HG03103 (cell line): ENCODE data around the gene ROBO3.

Experiments used
- ATAC-seq: cut with Tn5 transposase; IDR thresholded peaks from one replicate; pipeline ENCODE4 v1.9.1; 2021; ENCODE audit warnings: low read depth; ENCODE audit not compliant: unreplicated experiment

The ROBO3 gene

DNA sequence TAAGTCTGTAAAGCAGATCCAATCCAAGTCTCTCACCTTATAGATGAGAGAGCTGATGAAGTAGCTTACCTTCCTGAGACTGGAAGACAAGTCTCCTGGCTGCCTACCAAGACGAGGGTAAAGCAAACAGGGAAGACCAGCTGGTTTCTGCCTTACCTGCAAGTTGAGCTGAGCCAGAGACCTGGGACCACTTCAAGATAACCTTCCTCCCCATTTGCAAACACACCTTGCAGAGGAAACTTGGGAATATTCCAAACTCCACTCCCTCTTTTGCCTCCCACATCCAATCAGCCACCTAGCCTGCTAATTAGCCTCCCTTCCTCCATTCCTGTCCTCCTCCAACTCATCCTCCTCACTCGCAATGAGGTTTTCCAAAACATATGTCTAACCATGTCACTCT is 23.4 kb upstream of the ROBO3 start:
- ATAC-seq: no peak

DNA sequence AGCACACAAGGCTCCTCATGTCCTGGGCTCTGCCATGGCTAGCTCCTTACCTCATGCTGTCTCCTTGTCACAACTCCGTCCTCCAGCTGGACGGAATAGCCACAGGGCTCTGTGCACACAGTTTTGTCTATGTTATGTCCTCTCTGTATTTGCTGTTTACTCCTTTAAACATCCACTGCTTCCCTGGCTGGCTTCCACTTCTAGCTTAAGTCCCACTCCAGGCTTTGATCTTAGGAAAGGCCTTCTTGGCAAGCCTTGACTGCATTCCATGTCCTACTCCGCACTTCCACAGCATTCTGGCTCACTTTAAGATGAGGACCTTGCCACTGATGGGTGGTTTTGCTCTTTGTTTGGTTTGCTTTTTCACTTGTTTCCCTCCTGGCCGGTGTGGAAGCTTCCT is 22.9 kb upstream of the ROBO3 start:
- ATAC-seq: no peak

DNA sequence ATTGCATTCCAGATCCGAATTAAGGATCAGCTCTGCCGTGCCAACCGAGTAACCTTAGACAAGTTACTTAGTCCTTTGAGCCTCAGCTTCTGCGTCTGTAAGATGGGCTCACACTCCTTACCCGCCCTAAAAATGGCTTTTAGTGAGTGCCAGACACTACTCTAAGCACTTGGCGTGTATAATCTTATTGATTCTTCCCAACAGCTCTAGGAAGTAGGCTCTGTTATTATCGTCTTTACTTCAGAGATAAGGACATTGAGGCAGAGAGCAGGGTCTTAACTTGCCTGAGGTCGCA is 21.7 kb upstream of the ROBO3 start:
- no peak for ATAC-seq

DNA sequence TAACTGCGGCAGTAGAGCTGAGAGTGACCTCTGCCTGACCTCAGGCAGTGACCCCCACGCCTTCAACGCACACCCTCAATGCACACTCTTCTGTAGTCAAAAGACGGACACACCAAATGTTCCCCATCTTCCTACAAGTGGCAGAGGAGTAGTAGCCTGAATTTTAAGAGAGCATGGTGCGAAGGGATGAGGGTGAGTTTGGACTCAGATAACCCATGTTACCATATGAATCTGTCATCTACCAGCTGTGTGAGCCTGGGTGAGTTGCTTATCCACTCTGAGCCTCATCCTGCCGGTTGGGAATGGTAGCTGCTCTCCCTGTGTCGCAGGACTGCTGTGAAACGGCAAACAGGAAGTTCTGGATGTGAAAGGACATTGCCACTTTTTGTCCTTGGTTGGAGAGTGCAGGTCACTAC is 20.6 kb upstream of the ROBO3 start:
- no peak for ATAC-seq

DNA sequence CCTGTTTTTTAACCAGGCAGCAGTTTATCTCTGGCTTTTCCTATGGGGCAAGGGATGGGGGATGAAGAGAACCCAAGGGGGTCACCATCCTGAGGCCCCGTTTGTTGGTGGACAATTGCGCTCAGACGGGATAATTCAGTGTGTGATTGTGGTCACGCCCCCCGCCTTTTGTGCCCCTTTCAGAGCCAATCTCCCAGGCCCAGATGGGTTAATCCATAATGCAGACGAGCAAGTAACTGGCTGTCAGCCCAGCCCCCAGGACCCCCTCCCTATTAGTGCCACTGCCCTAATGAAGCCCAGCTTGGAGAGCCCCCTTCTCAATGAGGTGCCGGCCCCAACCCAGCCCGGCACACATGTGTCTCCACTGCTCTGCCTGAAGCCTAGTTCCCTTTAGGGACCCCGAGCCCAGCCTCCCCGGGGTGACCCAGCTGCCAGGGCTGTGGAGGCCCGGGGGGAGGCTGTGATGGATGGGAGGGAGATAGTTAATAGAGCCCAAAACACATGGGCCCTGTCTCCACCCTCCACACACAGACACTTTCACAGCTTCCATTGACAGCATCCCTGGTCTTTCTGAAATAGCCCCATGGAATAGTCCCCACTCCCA is 19.1 kb upstream of the ROBO3 start:
- ATAC-seq: no peak

DNA sequence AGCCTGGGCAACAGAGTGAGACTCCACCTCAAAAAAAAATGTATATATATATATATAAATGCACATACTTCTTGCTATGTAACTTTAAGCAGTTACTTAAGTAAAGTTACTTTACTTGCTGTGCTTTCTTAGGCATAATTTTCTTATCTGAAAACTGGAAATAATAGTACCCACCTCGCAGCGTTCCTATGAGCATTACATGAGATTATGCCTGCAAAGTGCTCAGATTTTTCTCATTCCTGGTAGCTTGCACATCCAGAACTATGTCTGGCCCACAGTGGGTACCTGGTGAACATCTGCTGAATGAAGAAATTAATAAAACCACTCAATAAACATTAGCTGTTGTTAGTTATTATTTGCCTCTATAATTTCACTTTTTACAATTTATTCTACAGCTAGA is 6.1 kb upstream of the ROBO3 start:
- ATAC-seq: no peak

DNA sequence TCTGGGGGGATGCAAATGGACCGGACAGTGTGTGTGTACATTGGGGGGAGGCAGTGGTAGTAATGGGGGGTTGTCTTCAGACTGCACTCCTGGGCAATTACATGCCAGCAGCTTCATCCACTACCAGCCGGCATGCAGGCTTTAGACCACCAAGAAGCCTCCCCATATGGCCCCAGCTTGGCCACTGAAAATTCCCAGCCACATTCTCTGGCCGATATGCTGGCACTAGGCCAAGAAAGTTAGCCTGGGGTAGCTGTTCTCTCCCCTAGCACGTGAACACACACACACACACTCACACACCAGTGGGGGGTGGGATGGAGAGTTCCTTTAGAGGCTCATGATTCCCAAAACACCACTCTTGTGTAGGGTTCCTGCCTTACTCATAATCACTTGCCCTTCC is 3.6 kb upstream of the ROBO3 start:
- ATAC-seq: no peak

DNA sequence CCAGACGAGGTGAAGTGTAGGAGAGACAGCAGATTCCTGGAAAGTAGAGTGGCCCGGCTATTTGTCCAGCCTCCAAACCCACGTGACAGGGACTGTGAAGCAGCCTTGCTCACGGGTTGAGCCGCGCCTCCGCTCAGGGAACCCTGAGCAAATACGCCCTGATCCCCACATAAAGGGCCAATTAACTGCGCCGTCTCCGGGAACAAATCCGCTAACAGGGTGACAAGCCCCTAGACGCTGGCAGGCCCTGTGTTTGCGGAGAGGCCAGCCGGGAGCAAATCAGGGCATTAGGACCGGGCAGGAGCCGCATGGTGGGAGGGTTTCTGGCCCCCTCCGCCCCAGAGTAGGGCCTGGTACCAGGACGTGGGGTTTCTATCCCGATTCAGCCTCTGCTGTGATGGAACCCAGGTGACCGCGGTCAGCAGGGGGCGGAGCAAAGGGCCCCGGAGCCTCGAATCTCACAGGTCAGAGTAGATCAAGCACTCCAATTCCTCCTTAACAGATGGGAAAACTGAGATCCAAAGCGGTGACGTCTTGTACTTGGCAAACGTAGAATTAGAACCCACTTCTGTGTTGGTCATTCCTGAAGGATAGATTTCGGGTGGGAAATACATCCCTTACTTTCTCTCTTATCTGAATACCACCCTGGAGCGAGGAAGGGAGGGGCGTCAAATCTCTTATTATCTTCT is 2.0 kb upstream of the ROBO3 start:
- no peak for ATAC-seq

DNA sequence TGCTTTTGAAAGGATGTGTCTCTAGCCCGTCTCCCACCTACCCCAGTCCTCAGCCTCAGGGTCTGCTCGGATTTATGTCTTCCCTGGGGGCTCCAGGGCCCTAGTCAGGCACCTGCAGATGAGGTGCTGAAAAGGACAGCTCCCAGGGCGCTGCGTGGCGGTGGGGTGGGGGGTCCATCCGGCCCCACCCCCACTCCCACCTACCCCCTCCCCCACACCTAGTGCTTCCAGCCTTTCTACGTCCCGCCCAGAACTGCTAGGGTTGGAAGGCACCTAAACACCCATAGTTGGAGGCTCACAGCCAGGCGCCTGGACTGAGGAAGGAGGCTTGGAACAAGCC is 1.4 kb upstream of the ROBO3 start:
- no peak for ATAC-seq

DNA sequence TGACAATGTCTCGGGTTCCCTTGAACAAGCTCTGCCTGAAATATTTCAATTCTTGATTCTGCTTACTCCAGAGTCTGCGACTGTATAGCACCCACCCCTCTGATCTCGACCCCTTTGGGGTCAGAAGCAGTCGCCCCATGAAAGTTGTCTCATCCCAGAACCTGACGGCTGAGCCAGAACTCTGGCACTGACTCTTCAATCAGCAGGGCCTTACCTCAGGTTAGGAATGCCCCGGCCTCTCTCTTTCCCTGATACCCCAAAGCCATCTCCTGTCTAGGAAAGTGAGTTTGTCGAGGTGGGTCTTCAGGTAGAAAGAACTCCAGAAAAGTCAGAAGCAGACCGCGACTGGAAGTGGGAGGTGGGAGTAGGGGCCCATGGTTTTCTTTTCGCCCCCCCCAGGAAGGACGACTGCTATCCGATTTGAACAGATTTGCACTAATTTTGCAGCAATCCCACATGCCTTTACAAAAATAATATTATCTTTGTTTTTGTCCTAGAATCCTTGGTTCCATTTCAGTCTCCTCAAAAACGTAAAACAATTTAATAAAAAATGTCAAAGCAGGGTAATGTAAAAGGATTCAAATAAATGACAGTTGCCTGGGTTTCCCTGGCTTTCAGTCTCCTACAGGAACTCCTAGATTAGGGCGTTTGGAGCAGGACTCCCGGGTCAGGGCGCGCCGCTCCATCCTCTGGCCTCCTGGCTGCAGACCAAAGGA is 898 bp upstream of the ROBO3 start:
- ATAC-seq: no peak

DNA sequence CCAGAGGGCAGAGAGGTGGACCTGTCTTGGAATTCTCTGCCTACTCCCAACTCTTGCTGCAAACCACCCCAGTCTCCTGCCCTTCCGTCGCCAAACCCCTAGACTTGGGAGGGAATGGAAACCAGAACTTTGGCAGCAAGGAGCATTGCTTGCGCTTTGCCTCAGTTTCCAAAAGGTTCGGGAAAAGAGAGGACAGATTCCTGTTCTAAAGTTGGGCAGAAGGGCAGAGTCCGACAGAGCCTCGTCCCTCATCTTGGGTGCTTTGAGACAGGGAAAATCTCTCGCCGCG is 396 bp upstream of the ROBO3 start:
- ATAC-seq: no peak

DNA sequence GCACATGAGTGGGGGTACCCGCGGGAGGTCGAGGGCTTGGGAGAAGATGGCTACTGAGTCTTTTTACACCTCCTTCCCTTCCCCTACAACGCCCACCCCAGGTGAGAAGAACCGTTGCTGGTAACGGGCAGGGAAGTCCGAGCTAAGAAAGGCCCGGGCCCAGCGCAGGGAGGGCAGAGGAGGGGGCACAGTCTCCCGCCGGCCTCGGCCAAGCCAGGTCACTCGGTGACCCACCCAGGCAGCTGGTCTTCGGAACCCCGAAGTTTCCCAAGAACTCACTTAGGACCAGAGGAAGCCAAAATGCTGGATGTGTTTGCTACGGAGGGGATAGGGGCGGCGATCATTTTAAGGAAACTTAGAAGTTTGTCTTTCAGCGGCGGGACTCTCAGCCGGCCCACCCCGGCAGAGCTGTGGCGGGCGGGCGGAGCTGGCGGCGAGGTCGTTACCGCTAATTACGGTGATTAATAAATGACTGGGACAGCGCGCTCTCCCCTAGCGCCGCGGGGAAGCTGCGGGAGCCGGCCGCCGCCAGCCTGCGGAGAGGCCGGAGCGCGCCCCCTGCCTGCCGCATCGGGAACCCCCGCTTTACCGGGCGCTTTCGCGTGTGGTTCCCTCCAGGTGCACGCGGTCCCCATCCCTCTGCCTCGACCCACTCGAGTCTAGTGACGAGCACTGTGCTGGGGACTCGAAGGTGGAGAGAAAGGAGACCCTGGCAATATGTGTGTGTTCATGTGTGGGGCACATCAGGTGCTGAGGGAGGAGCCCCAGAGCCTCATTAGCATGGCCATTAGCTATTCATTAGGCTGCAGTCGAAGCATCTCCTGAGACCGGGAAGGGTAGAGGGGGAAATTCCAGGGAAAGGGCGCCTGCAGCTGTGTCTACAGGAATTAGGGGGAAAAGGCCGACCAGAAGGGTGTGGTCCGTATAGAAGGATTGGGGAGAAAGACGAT is 945 bp downstream of the ROBO3 start:
- ATAC-seq: no peak

DNA sequence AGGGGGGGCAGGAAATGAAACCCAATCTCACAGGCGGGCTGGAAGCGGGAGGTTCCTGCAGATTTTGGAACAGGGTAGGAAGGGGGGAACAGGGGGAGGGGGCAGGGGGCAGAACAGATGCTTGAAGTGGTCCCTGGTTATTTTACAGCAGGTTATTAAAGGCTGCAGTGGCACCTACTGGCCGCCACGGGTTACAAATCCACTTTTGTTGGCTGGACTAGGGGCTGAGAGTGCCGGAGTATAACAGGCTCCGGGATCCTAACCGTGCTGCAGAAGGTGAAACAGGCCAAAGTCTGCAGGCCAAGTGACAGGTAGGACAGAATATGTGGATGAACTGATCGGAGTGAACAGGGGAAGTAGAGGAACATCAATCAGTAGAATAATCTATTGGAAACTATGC is 2.5 kb downstream of the ROBO3 start:
- no peak for ATAC-seq

DNA sequence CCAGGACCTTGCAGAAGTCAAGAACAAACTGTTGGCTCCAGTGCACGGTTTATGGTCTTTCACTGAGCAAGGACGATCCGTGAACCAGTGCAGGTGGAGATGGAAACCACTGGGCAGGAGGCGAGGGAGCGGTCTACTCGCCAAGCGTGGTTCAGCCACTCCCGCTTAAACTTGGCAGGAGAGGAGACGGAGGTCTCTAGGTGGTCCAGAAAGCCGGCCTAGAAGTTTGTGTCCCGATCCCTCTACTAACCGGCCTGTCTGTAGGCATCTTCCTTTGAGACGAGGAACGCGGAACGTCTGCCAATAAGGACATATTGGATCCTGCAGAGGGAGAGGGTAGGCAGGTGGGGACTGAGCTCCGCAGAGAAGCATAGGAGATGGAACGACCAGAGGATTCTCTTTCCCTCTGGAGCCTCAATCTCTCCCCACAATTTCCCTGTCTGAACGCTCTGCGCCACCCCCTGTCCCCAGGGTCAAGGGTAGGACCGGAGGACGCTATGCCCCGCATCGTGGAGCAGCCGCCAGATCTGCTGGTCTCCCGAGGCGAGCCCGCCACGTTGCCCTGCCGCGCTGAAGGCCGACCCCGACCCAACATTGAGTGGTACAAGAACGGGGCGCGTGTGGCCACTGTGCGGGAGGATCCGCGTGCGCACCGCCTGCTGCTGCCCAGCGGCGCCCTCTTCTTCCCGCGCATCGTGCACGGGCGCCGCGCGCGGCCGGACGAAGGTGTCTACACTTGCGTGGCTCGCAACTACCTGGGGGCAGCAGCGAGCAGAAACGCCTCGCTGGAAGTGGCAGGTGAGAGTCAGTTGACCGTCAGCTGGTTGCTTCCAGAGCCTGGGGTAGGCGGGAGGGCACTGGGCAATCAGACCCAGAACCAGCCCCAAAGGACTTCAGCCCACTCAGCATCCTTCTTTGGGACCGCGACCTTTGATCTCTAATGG is 3.4 kb downstream of the ROBO3 start:
- ATAC-seq: no peak

DNA sequence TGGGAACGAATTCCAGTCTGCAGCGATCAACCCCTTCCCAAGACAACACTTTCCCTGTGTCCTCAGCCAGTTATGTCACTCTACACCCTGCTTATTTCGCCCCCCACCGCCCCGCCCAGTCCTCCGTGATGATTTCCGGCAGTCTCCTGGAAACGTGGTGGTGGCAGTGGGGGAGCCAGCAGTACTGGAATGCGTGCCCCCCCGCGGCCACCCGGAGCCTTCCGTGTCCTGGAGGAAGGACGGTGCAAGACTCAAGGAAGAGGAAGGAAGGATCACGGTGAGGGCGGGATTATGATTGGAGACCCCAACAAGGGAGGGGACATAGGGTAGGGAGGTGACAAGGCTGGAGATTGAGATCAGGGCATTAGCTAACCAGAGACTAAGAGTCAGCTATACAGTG is 4.1 kb downstream of the ROBO3 start:
- no peak for ATAC-seq

DNA sequence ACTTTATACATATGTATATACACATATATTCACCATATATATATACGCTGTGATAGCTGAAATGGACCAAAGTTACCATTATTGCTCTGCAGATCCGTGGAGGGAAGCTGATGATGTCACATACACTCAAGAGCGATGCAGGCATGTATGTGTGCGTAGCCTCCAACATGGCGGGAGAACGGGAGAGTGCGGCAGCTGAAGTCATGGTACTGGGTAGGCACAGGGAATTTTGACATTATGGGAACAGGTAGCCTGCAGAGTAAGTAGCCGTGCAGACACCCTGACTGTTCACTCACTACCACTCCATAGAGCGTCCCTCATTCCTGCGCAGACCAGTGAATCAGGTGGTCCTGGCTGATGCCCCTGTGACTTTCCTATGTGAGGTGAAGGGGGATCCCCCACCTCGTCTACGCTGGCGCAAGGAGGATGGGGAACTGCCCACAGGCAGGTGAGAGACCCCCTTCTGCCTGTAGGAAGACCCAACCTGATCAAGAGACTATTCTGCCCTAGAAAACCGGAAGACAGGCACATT is 4.7 kb downstream of the ROBO3 start:
- no peak for ATAC-seq

DNA sequence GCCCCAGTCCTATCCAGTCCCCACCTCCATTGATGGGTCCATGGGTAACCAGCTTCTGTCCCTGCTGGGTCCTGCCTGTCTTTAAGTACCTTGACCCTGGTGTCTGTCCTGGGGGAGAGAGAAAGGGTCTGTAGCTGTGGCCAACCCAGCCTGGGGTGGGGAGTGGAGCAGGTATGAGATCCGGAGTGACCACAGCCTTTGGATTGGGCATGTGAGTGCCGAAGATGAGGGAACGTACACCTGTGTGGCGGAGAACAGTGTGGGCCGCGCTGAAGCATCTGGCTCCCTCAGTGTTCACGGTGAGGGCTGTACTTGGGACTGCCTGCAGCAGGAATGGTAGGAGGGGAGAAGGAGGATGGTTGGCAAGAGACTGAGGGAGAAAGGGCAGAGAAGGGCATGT is 5.2 kb downstream of the ROBO3 start:
- ATAC-seq: no peak

DNA sequence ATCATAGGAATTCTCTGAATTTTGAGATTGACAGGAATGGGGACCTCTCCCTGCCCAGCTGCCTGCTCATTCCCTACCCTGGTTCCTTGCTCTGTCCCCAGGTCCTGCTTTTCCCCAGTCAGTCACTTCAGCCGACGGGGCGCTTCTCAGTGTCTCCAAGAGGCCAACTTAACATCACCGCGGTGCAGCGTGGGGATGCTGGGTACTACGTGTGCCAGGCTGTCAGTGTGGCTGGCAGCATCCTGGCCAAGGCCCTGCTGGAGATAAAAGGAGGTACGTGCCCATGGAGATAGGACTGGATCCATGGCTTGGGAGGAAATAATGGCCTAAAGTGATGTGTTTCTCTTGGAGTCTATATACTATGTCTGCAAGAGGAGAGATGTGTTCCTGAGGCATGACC is 7.0 kb downstream of the ROBO3 start:
- no peak for ATAC-seq

DNA sequence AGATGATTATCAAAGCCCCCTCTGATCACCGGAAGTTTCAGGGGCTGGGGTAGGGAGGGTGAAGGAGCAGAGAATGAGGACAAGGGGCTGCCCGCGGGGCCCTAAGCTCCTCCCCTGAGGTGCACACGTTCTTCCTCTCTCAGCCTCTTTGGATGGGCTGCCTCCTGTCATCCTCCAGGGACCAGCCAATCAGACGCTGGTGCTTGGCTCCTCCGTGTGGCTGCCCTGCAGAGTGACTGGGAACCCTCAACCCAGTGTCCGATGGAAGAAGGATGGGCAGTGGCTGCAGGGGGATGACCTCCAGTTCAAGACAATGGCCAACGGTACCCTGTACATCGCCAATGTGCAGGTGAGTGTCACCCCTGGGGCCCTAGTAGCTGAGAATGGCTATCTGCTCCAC is 7.5 kb downstream of the ROBO3 start:
- ATAC-seq: no peak

DNA sequence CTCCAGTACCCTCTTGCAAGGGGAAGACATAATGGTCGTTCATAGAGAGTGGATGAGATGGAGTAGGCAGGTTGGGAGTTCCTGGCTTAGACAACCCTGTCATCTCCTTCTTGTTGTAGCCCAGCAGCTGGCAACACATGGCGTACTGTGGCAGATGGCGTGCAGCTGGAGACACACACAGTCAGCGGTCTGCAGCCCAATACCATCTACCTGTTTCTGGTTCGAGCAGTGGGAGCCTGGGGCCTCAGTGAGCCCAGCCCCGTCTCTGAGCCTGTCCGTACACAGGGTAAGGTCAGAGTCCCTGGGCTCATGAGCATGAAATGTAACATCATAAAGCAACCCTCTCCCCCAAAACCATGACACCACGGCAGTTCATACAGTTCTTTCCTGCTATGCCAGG is 8.7 kb downstream of the ROBO3 start:
- no peak for ATAC-seq
